HepG2 (cell line): Measurements from ENCODE around the gene HOMEZ.

Experiments
- SMAD3 ChIP-seq: sonication (generic); formaldehyde crosslinking; IDR thresholded peaks from 2 replicates; pipeline ENCODE4 v1.4.0; 2020; ENCODE audit warnings: missing genetic modification reagents
- SP1 ChIP-seq, 2 experiments: fragments of 450-650 bp in 1 of 2; sonication (generic) in 1 of 2; formaldehyde crosslinking in 1 of 2; IDR thresholded peaks; 2 replicates each; pipeline versions ENCODE4 v1.4.0 to v1.6.1; 2016 to 2020; ENCODE audit warnings: missing genetic modification reagents in 1 of 2
- ZNF674 ChIP-seq: sonication (generic); formaldehyde crosslinking; IDR thresholded peaks from 2 replicates; pipeline ENCODE4 v1.5.0; 2020; ENCODE audit warnings: low read depth, mild to moderate bottlenecking, missing genetic modification reagents
- TF ChIP-seq, protein P1 (sequence below): sonication (generic); formaldehyde crosslinking; IDR thresholded peaks from 2 replicates; pipeline ENCODE4 v1.4.0; 2020; ENCODE audit warnings: missing genetic modification reagents

GRCh38 chr14:23322568-23323517 lies 36.9 kb upstream of the HOMEZ start:
- TF ChIP-seq SP1 (IDR thresholded peaks at IDR 0.05) (no peak), SP1 (CRISPR knock-in tag; IDR thresholded peaks at IDR 0.05) (no peak), SMAD3 (CRISPR knock-in tag) (no peak), ZNF674 (CRISPR knock-in tag) (no peak; the same call in 1 of the 2 replicates)
- TF ChIP-seq, protein P1, sequence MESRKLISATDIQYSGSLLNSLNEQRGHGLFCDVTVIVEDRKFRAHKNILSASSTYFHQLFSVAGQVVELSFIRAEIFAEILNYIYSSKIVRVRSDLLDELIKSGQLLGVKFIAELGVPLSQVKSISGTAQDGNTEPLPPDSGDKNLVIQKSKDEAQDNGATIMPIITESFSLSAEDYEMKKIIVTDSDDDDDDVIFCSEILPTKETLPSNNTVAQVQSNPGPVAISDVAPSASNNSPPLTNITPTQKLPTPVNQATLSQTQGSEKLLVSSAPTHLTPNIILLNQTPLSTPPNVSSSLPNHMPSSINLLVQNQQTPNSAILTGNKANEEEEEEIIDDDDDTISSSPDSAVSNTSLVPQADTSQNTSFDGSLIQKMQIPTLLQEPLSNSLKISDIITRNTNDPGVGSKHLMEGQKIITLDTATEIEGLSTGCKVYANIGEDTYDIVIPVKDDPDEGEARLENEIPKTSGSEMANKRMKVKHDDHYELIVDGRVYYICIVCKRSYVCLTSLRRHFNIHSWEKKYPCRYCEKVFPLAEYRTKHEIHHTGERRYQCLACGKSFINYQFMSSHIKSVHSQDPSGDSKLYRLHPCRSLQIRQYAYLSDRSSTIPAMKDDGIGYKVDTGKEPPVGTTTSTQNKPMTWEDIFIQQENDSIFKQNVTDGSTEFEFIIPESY = no peak
